GM04503 (cell line): Measurements from ENCODE around the gene C1QTNF12.

Experiments used
- DNase-seq: peaks from one replicate; pipeline ENCODE4 v3.0.0-alpha.2; 2012; ENCODE audit warnings: low read depth

Gene C1QTNF12

DNA sequence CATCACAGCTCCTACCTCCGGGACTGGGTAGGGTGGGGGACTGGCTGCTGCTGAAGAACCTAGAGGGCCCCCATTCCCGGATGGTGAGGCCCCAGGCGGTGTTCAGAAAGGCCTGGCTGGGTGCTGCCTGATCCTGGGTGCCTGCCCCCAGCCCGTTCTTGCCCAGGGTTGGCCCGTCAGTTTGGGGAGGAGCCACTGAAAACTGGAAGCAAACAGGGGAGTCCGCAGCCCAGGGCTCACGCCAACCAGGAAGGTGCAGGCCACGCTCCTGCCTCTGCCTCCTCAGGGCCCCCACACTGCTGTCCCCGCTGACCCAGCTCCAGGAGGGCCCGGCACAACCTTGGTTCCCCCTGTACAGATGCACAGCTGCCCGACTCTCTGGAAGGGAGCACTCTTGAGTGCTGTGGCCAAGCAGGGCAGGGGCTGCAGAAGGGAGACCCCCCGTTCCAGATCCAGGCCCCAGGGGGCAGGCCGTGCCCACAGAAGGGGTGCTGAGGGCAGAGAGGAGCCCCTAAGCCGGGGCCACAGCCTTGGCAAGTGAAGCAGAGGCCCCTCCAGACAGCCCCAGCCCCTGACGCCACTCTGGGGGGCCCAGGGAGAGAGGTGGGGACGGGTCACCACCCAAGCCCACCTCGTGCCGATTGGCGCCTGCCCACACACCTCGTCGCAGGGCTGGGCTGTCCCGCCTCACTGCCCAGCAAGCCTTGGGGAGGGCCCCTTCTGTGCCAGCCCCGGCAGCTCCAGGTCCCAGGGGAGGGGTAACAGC is 5.5 kb downstream of the C1QTNF12 start:
- DNase-seq: no peak

DNA sequence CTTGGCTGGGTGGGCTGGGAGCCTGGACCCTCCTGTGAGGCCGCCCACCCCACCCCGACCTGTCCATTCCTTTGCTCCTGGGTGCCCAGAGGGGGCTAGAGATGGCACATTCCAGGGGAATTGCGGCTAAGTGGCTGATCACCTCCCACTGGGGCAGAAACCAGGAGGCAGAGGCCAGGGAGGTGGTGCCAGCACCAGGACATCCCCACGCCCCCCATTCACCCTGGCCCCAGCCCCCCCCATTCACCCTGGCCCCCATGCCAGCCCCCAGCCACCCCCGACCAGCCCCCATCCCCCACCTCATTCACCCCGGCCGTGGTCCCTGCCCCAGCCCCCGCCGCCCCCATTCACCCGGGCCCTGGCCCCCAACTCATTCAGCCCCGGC is 6.2 kb downstream of the C1QTNF12 start:
- no peak for DNase-seq

DNA sequence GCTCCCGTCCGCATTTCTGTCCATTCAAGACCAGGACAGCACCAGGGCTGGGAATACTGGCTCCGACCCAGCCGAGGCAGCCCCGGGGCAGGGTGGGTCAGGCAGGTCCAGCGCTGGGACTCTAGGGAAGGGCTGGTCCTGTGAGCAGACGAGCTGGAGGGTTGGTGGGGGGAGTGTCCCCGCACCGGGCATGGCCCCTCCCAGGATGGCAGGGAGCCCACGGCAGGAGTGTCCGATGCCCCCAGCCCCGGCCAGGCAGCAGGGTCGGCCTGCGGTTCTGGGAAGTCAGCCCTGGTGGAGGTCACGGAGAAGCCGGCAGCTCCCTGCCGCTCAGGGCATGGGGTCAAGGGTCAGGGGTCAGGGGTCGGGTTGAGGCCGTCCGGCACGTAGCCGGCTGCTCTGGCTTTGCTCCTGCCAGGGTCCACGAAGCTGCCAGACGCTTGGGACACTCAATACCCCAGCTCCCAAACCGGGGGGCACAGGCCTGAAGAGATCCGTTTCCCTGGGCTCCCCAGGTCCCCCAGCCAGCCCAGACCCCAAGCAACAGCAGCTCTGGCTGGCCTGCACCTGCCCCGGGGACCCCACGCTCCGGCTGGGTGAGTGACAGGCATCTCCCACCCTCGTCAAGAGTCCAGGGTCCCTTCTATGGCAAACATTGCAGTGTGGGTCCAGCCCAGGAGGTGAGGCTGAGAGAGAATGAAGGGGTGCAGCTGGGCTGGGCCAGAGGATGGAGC is 6.7 kb downstream of the C1QTNF12 start:
- DNase-seq: no peak

DNA sequence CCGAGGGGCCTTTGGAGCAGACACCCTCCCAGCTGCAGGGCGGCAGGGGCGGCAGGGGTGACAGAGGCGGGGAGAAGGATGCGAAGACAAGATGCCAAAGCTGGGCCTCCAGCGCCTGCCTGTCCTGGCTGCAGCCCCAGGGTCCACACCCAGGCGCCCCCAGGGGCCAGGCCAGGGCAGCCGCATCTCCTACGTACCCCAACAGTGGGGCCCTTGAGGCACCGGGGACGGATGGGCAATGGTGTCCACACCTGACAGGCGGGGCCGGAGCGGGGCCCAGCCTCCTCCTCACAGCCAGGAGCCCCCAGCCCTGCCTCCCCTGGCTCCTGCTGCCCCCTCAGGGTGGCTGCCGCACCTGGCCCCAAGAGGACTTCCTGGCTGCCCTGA is 7.3 kb downstream of the C1QTNF12 start:
- no peak for DNase-seq

- no peak for DNase-seq
These were observed 7.8 kb downstream of the C1QTNF12 start for GRCh38 chr1:1238702-1239178.

DNA sequence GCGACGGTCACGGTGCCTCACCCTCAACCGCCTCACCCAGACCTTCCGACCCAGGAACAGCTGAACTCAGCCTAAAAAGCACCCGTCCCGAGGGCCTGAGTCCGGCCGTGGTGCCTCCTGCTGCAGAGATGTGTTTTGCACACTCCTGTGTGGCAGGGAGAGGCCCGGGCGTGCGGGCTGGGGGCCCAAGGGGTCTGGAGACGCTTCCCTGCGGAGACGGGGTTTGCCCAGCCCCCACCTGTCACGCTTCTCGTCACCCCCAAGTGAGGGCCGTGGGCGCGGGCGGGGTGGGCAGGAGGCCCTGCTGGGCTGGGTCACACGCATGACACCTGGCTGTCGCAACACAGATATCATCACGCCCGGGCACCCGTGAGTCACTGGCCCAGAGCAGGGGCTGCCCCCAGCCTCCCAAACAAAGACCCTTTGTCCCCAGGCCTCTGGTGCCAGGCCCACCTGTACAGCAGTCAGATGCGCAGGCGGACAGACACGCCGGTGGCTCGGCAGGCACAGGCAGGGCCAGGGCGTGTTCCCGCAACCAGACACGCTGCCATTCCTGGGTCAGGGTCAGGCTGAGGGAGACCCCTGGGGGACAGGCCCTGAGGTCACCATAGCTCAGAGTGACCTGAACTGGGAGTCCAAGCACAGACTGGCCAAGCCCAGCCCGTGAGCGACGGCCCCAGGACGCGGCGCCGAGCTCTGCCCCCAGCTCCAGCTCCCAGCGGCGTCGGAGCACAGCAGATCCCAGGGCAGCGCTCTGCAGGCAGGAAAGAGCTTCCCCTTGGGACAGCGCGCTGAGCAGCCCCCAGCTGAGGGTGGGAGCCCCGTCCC is 8.4 kb downstream of the C1QTNF12 start:
- DNase-seq: no peak

DNA sequence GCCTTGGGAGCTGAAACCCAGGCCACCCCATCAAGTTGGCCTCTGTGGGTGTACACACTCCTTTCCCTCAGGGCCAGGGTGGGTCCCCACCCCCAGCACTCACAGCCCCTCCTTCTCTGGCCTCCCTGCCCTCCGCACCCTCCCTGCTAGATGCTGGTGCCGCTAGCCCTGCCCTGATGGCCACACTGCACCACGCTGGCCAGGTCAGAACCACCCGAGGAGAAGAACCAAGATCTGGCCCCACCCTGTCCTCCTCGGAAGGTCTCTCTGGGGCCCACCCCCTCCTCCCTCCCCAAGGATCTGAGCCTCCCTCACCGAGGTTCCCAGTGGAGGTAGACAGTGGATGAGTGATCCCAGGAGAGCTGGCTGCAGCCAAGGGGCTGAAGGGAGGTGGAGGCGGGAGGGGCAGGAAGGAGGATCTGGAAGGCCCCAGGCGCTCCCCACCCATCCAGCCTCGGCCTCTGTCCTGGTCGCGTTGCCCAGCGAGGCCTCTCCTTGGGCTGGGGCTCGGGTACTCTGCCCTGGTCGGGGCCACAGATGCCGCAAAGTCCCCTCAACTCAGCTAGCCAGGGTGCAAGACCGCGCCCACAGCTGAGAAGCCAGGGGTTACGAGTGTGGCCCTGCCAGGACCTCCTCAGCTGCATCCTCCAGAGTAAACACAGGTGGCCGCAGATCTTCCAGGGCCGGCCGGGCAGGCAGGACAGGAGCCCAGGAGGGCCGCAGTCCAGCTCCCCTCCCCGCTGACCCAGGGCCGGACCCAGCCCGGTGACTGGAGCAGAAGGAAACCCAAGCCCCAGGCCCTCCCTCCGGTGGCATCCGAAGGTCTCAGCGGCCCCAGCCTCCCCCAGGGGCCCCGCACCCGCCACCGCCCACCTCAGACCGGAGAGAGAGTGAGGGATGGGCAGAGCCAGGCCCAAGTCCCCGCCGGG is 9.3 kb downstream of the C1QTNF12 start:
- DNase-seq: no peak

DNA sequence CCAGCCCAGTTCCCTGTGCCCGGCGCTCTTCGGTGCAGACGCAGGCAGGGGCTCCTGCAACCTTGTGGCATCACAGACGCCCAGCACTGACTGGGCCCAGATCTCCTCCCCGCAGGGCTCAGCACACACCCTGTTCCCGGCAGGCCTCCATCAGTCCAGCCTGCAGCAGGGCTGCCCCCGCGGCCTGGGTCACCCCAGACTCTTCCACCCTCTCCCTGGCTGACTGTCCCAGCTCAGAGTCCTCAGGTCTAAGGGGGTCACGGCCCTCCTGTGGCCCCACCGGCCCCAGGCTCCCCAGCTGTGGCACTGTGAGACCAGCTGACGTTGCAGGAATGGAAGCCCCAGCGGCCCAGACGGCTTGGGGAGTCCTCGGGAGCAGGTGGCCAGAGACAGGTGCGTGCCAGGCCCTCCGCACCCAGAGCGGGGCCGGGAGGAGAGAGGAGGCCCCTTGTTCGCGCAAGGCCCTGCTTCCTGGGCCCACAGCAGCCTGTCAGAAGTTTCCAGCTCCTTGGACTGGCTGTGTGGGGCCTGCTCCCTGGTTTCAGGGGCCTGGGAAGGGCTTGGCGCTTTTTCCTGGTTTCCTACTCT is 10.3 kb downstream of the C1QTNF12 start:
- DNase-seq: no peak

- no peak for DNase-seq
These were observed 11.3 kb downstream of the C1QTNF12 start for GRCh38 chr1:1235016-1235744.

- DNase-seq: no peak
These were observed 12.2 kb downstream of the C1QTNF12 start for GRCh38 chr1:1234180-1234808.

- DNase-seq: no peak
These were observed 13.0 kb downstream of the C1QTNF12 start for GRCh38 chr1:1233567-1233892.

DNA sequence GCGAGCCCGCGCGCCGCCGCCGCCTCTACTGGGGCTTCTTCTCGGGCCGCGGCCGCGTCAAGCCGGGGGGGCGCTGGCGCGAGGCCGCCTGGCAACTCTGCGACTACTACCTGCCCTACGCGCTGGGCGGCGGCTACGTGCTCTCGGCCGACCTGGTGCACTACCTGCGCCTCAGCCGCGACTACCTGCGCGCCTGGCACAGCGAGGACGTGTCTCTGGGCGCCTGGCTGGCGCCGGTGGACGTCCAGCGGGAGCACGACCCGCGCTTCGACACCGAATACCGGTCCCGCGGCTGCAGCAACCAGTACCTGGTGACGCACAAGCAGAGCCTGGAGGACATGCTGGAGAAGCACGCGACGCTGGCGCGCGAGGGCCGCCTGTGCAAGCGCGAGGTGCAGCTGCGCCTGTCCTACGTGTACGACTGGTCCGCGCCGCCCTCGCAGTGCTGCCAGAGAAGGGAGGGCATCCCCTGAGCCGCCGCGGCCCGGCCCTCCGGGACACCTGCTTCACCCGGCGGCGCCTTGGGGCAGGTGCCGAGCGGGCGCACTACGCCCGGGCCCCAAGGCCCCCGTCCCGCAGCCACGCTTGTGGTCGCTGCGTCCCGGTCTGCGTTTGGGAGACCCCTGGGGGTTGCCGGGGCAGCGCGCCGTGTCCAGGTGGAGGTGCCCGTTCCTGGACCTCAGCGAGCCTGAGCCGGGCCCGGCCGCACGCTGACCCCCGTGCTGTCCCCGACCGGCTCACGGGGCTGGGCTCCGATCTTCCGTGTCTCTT is 13.5 kb downstream of the C1QTNF12 start:
- no peak for DNase-seq

- no peak for DNase-seq
These were observed 14.2 kb downstream of the C1QTNF12 start, which contains the start of gene B3GALT6 for GRCh38 chr1:1232208-1232795. B3GALT6 (plus strand) TSS chr1:1232237; CDS start chr1:1232279, 42 bp downstream.

DNA sequence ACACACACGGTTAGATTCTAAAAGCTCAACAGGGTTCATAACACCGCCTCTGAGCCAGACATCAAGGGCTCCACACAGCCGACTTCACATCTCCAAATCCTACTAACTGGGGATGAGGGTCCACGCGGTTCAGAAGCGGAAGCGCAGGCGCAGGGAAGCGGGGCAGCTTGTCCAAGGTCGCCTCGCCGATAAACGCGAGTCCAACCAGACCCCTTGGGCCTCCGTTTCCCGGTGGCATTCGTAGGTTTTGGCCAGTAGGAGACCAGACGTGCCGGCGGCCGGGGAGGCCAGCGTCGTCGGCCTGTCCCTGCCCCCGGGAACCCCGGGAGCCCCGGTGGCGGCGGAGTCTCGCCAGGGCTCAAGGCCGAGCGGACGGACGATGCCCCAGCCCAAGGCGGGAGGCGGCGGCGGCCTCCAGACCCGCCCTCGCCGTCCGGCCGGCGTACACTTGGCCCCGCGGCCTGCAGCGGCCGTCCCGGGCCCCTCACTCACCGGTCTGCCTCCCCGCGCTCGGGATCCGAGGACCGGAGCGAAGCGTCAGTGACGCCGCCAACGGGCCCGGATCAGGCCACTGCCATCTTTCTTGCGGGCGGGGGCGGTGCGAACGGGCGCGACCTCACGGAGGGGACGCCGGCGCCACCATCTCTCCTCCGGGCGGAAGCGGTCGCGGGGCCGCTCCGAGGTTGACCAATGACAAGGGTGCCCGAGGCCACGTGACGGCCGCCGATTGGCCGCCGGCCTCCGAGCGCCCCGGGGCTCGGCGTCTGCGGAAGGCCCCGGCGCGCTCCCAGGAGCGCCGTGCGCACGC is 14.9 kb downstream of the C1QTNF12 start, which contains the start of gene SDF4:
TSS of gene SDF4 (minus strand) at position 602 of the 808 bp plus-strand sequence. CDS start 3,229 bp downstream, outside the sequence.
- peak; percentile 67 for DNase-seq

DNA sequence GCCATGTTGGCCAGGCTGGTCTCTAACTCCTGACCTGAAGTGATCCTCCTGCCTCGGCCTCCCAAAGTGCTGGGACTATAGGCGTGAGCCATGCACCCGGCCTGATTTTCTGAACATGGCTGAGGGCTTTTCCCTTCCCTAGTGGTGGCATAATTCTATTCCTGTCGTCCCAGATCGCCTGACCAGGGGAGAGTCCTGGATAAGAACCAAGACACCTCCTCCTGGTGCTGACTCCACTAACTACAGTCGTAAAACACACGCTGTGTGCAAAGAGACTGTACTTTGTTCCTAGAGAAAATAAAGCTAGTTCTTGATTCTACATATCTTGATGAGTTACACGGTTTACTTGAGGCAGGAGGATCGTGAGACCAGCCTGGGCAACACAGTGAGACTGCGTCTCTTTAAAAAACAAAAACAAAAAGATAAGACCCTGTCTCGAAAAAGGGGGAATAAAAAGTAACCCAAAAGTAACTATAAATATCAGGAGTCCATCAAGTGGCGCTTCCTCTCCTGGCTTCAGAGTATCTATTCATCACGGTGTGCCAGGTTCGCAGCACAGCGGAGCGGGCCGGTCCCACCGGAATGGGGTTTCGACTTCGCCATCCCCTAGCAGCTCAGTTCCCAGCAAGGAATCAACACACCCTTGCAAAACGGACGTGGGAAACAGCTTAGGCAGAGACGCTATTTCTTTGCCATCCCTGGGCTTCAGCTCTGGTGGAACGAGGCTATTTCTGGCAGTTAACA is 15.7 kb downstream of the C1QTNF12 start:
- DNase-seq: peak; percentile 49

DNA sequence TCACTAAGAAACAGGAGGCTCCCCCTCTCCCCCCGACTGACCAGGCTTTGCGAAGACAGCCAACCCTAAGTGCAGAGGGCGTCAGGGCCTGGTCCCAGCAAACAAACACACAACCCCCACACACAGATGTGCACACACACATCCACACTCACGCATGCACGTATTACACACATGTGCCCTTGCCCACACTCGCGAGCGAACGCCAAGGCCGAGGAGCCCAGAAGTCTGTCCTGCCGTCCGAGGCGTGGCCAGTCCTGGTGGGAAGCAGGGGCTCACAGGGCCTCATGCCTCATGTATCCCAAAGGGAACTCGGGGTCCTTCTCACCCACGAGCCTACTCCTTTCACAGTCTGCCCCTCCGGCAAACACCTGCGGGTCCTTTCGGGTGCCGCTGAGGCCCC is 16.8 kb downstream of the C1QTNF12 start:
- DNase-seq: no peak
